Ectodermal cell (in vitro differentiated cells): ENCODE data around the gene GRM5. TPM values are rescaled to one million over a fixed set of nuclear protein-coding genes. Genes with fewer than 3 reads are reported as not detected.
"Not testable (repeated sequence)": the region's sequence is repeated elsewhere in the genome, so short reads cannot be mapped to it uniquely, and the experiment has no call there.

ENCODE experiments used
- H3K27ac ChIP-seq: 2 replicates; pipeline ENCODE4 v1.7.0; 2013; ENCODE audit warnings: mild to moderate bottlenecking, low read depth, low read length; ENCODE audit not compliant: insufficient read depth, poor library complexity, severe bottlenecking
- H3K27me3 ChIP-seq: 2 replicates; pipeline ENCODE4 v1.7.0; 2013; ENCODE audit warnings: mild to moderate bottlenecking, low read length; ENCODE audit not compliant: insufficient read depth, control insufficient read depth, poor library complexity, severe bottlenecking
- H3K36me3 ChIP-seq: one replicate; pipeline ENCODE4 v1.7.0; 2013; ENCODE audit warnings: low read length; ENCODE audit not compliant: control insufficient read depth, insufficient read depth
- H3K4me1 ChIP-seq: one replicate; pipeline ENCODE4 v1.7.0; 2013; ENCODE audit warnings: low read length; ENCODE audit not compliant: control insufficient read depth, insufficient read depth
- H3K4me3 ChIP-seq: 2 replicates; pipeline ENCODE4 v1.7.0; 2013; ENCODE audit warnings: low read depth, low read length, control low read depth; ENCODE audit not compliant: insufficient read depth
- H3K9me3 ChIP-seq: 2 replicates; pipeline ENCODE4 v1.7.0; 2013; ENCODE audit warnings: mild to moderate bottlenecking, low read length, moderate library complexity; ENCODE audit not compliant: control insufficient read depth
- WGBS, 2 experiments: methylation state at CpG; one replicate each; pipeline ENCODE4 v1.1.7; 2013; ENCODE audit warnings: missing lambda C conversion rate in 2 of 2; 5-methylcytosine and 5-hydroxymethylcytosine counted together
- polyA plus RNA-seq, 4 experiments: library from polyadenylated mRNA; stranded (reverse); fragments of 50-300 nt; gene quantifications; one replicate each; pipeline ENCODE4 v1.2.3, GENCODE V29; 2013

GRM5 gene
- 0.06 TPM for polyA plus RNA-seq (2013, experiment 1 of 4)
- polyA plus RNA-seq (2013, experiment 2 of 4) = 0.05 TPM
- polyA plus RNA-seq (2013, experiment 3 of 4) = not detected
- 0.04 TPM for polyA plus RNA-seq (2013, experiment 4 of 4)

- not testable (repeated sequence) for H3K4me1 ChIP-seq, H3K36me3 ChIP-seq, H3K27ac ChIP-seq, H3K9me3 ChIP-seq
- 1% methylated on average over 45 to 47 of the region's 47 CpGs for WGBS, 2 experiments
- Histone ChIP-seq H3K27me3 (peaks cover 55% of the 10 kb centered on the region), H3K4me3 (peak within 1 kb of the TSS; percentile 13)
These were observed at the start of gene GRM5 for GRCh38 chr11:89065651-89066201. Gene GRM5, minus strand, starts transcription at chr11:89065982. Its CDS starts 18,110 bp downstream, at chr11:89047872.

DNA sequence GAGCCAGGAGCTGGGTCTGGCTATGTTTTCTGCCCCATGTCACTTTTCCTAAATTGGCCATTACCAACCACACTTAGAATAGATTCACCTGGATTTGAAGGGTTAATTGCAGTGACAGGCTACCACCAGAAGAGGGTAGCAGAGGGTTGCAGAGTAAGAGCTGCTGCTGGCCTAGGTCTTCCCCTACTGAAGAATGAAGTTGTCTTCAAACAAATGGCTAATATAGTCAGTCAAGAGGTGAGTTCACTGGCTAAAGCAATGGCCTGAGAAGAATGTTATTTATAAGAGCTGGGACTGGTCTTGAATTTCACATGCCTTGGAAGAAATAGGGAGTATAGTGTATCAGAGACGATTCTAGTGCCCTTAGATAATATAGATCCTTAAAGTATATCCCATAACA, 32.2 kb upstream of the GRM5 start:
- 80% methylated on average over 1 of the region's 1 CpG; no CpG with 5 or more reads in 1 of the 2 experiments for WGBS, 2 experiments
- H3K36me3 ChIP-seq, H3K4me3 ChIP-seq, H3K27ac ChIP-seq, H3K27me3 ChIP-seq, H3K9me3 ChIP-seq, H3K4me1 ChIP-seq: not testable (repeated sequence)

DNA sequence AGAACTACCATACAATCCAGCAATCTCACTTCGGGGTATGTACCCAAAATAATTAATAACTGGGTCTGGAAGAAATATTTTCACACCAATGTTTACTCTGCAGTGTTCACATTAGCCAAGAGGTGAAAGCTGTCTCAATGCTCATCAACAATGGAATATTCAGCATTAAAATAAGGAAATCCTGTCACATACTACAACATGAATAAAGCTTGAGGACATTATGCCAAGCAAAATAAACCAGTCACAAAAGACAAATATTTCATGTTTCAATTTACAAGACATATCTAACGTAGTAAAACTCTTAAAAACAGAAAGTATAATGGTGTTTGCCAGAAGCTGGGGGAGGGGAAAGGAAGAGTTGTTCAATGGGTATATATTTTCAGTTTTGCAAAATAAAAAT, 28.0 kb upstream of the GRM5 start:
- WGBS, 2 experiments = 82 to 96% methylated on average over 1 of the region's 2 CpGs
- not testable (repeated sequence) for H3K27ac ChIP-seq, H3K4me1 ChIP-seq, H3K4me3 ChIP-seq, H3K27me3 ChIP-seq, H3K9me3 ChIP-seq, H3K36me3 ChIP-seq

DNA sequence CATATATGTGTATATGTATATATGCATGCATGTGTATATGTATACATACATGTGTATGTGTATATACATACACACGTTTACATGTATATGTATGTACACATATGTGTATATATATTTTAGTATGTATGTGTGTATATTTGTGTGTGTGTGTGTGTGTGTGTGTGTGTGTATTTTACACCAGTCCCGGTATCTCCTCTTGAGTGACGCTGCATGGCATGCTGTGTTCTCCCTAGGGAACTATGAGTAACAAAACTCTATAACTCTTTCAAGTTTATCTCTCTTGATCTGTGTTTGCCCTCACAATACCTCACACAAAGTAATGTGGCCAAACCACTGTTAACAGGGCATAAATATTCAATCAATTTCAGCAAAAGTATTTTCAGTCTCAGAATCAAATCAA, 19.2 kb upstream of the GRM5 start:
- not testable (repeated sequence) for H3K36me3 ChIP-seq, H3K4me1 ChIP-seq
- 100% methylated on average over 1 of the region's 3 CpGs; no CpG with 5 or more reads in 1 of the 2 experiments for WGBS, 2 experiments

DNA sequence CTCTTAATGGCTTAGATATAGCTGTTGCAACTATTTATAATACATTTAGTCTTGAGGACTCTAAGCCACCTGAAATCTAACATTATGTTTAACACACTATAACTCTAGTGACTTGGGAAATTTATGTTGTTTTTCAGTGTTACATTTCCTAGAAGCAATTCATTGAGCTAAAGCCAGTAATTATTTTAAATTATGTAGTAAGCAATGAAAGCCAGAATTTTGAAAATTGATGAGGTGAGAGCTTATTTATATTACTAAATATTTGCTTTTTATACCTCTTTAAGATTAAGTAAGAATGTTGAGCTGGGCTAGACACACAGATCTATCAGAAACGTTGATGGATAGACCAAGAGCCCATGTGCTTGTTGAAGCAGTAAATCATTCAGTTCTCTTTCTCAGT, 5.1 kb upstream of the GRM5 start:
- peaks cover 17% of the 10 kb centered on the region for H3K27me3 ChIP-seq
- H3K4me1 ChIP-seq, H3K9me3 ChIP-seq, H3K27ac ChIP-seq, H3K4me3 ChIP-seq, H3K36me3 ChIP-seq: not testable (repeated sequence)
- 82 to 94% methylated on average over 1 of the region's 1 CpG for WGBS, 2 experiments

More for the DNA sequence above, 19.2 kb upstream of the GRM5 start:
- H3K9me3 ChIP-seq, H3K27ac ChIP-seq, H3K27me3 ChIP-seq, H3K4me3 ChIP-seq: not testable (repeated sequence)

DNA sequence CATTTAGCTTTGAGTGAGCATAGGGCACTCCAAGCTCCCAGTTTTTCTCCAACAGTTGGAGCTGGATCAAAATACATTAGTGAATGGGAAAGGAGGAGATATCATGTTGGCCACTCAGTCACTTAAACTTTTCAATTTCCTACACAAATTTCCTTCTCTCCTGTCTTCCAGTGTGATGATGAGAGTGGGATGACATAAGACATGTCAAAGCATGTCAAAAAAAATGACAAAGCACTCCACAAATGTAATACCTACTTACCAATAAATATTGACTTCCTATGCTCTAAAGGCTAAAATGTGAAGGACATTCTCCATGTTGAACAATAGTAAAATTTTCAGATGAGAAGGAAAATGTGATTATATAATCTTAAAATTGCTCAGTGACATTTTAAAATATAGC, 1.5 kb upstream of the GRM5 start:
- no peaks in the 10 kb centered on the region for H3K4me1 ChIP-seq
- no peak overlapping the region for H3K4me3 ChIP-seq
- H3K27me3 ChIP-seq = peaks cover 53% of the 10 kb centered on the region
- H3K9me3 ChIP-seq = no peaks in the 10 kb centered on the region
- H3K27ac ChIP-seq = no peak overlapping the region
- H3K36me3 ChIP-seq = no peaks in the 10 kb centered on the region

- no peaks in the 10 kb centered on the region for H3K36me3 ChIP-seq
- no peaks in the 10 kb centered on the region for H3K4me1 ChIP-seq
- H3K9me3 ChIP-seq = no peaks in the 10 kb centered on the region
- peaks cover 55% of the 10 kb centered on the region for H3K27me3 ChIP-seq
- no peak overlapping the region for H3K4me3 ChIP-seq
- H3K27ac ChIP-seq = no peak overlapping the region
- WGBS, 2 experiments = 36 to 44% methylated on average over 5 to 6 of the region's 6 CpGs
These were observed 716 bp downstream of the GRM5 start for GRCh38 chr11:89065066-89065465.

- not testable (repeated sequence) for H3K36me3 ChIP-seq, H3K9me3 ChIP-seq, H3K4me1 ChIP-seq, H3K27ac ChIP-seq, H3K4me3 ChIP-seq
- H3K27me3 ChIP-seq = peaks cover 55% of the 10 kb centered on the region
- WGBS, 2 experiments = 14% methylated on average over 14 to 17 of the region's 17 CpGs
These were observed 2.3 kb downstream of the GRM5 start for GRCh38 chr11:89063481-89063951.

DNA sequence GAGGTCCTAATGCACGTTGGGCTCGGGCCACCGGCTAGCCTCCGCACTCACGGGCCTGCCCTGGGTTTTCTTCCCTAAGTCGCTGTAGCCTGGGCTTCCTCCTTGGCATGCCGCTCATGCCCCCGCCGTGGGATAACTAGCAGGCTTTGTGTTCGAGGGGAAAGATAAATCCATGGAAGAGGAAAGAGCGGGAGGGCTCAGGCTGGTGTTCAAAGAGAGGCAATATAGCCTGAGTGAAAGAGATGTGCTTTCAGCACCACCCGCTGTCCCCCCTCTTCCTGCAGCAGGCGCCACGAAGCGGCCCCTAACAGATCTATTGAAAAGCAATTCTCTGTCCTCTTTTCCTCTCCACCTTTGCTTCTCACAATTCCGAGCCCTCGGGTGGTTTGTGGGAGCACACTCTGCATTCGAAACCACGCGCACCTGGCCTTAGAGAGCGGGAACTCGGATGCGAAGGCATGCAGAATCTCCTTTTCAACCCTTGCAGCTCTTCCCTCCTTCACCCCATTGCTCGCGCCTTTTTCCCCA, 2.9 kb downstream of the GRM5 start:
- WGBS, 2 experiments = 9 to 14% methylated on average over 18 of the region's 25 CpGs
- not testable (repeated sequence) for H3K4me1 ChIP-seq, H3K36me3 ChIP-seq, H3K27ac ChIP-seq, H3K4me3 ChIP-seq, H3K9me3 ChIP-seq
- H3K27me3 ChIP-seq = peaks cover 55% of the 10 kb centered on the region

DNA sequence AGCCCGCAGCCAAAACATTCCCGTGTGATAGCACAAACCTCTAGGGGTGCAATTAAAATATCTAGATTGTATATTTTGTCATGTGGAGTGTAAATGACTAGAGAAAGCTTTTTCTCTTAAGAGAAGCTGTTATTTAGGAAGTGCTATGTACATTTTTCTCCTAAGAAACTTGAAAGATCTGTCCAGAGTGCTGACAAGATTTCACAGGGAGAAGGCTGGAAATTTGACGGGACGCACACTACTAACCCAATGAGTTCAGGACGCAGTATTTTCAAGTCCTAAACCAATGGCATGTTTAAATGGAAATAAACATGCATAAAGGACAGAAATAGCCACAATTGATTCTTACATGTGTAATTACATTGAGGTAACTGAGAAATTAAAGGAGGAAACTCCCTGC, 3.9 kb downstream of the GRM5 start:
- H3K27me3 ChIP-seq = peaks cover 48% of the 10 kb centered on the region
- H3K27ac ChIP-seq, H3K4me1 ChIP-seq, H3K36me3 ChIP-seq, H3K9me3 ChIP-seq, H3K4me3 ChIP-seq: not testable (repeated sequence)
- 64 to 69% methylated on average over 4 of the region's 5 CpGs for WGBS, 2 experiments

DNA sequence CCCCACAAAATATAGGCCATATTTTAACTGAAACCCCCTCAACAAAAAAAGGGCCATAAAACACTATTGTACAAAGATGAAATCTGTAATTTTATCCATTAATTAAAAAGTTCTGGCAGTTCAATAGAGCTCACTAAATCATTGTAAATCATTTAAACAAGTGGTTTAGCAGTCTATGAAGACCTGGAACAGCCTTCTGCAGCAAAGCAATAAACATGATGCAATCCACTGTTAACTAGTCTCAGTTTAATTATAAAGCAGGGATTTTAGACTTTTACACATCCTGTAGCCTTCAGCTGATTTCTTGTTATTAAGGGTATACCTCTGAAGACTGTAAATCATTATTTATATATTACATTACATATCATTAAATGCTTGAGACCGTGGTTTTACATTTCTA, 8.4 kb downstream of the GRM5 start:
- not testable (repeated sequence) for H3K36me3 ChIP-seq, H3K4me1 ChIP-seq, H3K27me3 ChIP-seq, H3K9me3 ChIP-seq, H3K4me3 ChIP-seq, H3K27ac ChIP-seq
- WGBS, 2 experiments = no CpG with 5 or more reads among the region's 1 CpG
